Measurements from ENCODE around the gene ANKRD22.

- TF ChIP-seq, protein P1, sequence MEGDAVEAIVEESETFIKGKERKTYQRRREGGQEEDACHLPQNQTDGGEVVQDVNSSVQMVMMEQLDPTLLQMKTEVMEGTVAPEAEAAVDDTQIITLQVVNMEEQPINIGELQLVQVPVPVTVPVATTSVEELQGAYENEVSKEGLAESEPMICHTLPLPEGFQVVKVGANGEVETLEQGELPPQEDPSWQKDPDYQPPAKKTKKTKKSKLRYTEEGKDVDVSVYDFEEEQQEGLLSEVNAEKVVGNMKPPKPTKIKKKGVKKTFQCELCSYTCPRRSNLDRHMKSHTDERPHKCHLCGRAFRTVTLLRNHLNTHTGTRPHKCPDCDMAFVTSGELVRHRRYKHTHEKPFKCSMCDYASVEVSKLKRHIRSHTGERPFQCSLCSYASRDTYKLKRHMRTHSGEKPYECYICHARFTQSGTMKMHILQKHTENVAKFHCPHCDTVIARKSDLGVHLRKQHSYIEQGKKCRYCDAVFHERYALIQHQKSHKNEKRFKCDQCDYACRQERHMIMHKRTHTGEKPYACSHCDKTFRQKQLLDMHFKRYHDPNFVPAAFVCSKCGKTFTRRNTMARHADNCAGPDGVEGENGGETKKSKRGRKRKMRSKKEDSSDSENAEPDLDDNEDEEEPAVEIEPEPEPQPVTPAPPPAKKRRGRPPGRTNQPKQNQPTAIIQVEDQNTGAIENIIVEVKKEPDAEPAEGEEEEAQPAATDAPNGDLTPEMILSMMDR (IDR thresholded peaks at IDR 0.05; ENCODE audit: low read length), result no peak
- TF ChIP-seq EZH2 (IDR thresholded peaks at IDR 0.05; ENCODE audit: borderline replicate concordance, low read length), result no peak
Measured at GRCh38 chr10:88828310-88828709, 23.3 kb downstream of the ANKRD22 start.

Data from OCI-LY1 (cell line).